HepG2 (cell line): ENCODE measurements around the gene KCNQ2. TPM values are rescaled to one million over a fixed set of nuclear protein-coding genes. Genes with fewer than 3 reads are reported as not detected.
A peak's percentile ranks its signal among the peaks of the same experiment; 100 is the strongest.

Experiments used
- ARNT ChIP-seq: fragments of 450-650 bp; IDR thresholded peaks from 2 replicates; pipeline ENCODE4 v1.6.1; 2017
- FOXO1 ChIP-seq: sonication (generic); formaldehyde crosslinking; IDR thresholded peaks from 2 replicates; pipeline ENCODE4 v1.4.0; 2020; ENCODE audit warnings: missing genetic modification reagents
- MED13 ChIP-seq: sonication (generic); formaldehyde crosslinking; IDR thresholded peaks from 2 replicates; pipeline ENCODE4 v1.5.0; 2020; ENCODE audit warnings: missing genetic modification reagents
- NFATC3 ChIP-seq: sonication (generic); formaldehyde crosslinking; IDR thresholded peaks from 2 replicates; pipeline ENCODE4 v1.5.1; 2020; ENCODE audit warnings: mild to moderate bottlenecking, missing genetic modification reagents
- PRPF4 ChIP-seq: fragments of 200-400 bp; formaldehyde crosslinking; IDR thresholded peaks from 2 replicates; pipeline ENCODE4 v1.6.1; 2016; ENCODE audit warnings: low read length, low read depth; ENCODE audit not compliant: poor library complexity, severe bottlenecking
- SKI ChIP-seq: fragments of 450-650 bp; IDR thresholded peaks from one replicate; pipeline ENCODE4 v1.6.1; 2018; ENCODE audit warnings: mild to moderate bottlenecking; ENCODE audit not compliant: partially characterized antibody
- SOX5 ChIP-seq: IDR thresholded peaks from 2 replicates; pipeline ENCODE4 v1.6.1; 2016; ENCODE audit warnings: borderline replicate concordance
- SRY ChIP-seq: sonication (generic); formaldehyde crosslinking; IDR thresholded peaks from 2 replicates; pipeline ENCODE4 v1.8.0; 2022; ENCODE audit warnings: mild to moderate bottlenecking, missing genetic modification reagents
- TCF12 ChIP-seq, 2 experiments: fragments of 450-650 bp in 1 of 2; sonication (generic) in 1 of 2; formaldehyde crosslinking in 1 of 2; IDR thresholded peaks; 2 replicates each; pipeline versions ENCODE4 v1.6.1 to v1.8.0; 2017 to 2022; ENCODE audit warnings: antibody characterized with exemption in 1 of 2, mild to moderate bottlenecking in 1 of 2, missing genetic modification reagents in 1 of 2, moderate library complexity in 1 of 2
- YEATS4 ChIP-seq: sonication (generic); formaldehyde crosslinking; IDR thresholded peaks from 2 replicates; pipeline ENCODE4 v1.4.0; 2020; ENCODE audit warnings: missing genetic modification reagents, borderline replicate concordance
- ZFP90 ChIP-seq: sonication (generic); formaldehyde crosslinking; IDR thresholded peaks from 2 replicates; pipeline ENCODE4 v1.8.0; 2022; ENCODE audit warnings: missing genetic modification reagents, mild to moderate bottlenecking, inconsistent platforms, borderline replicate concordance
- ZNF138 ChIP-seq: sonication (generic); formaldehyde crosslinking; IDR thresholded peaks from 2 replicates; pipeline ENCODE4 v1.5.0; 2020; ENCODE audit warnings: mild to moderate bottlenecking, low read depth, missing genetic modification reagents
- ZNF143 ChIP-seq: sonication (generic); formaldehyde crosslinking; IDR thresholded peaks from 2 replicates; pipeline ENCODE4 v1.4.0; 2020; ENCODE audit warnings: missing genetic modification reagents
- ZNF44 ChIP-seq: sonication (generic); formaldehyde crosslinking; IDR thresholded peaks from 2 replicates; pipeline ENCODE4 v1.5.1; 2020; ENCODE audit warnings: mild to moderate bottlenecking, missing genetic modification reagents
- ZNF652 ChIP-seq: IDR thresholded peaks from 2 replicates; pipeline ENCODE4 v1.6.1; 2016; ENCODE audit warnings: low read depth, borderline replicate concordance
- ZNF766 ChIP-seq: sonication (generic); formaldehyde crosslinking; IDR thresholded peaks from 2 replicates; pipeline ENCODE4 v1.5.0; 2020; ENCODE audit warnings: missing genetic modification reagents, borderline replicate concordance
- polyA plus RNA-seq, 8 experiments: library from polyadenylated mRNA; depleted of rRNA in 3 of 8; stranded (reverse) in 7 of 8; unstranded in 1 of 8; fragments of >200 nt; fragmentation: Illumina TruSeq in 4 of 8; extraction: Trizol in 4 of 8; gene quantifications; 2 replicates each; pipeline versions ENCODE4 v1.2.1 to v1.2.3, GENCODE V29; 2011 to 2016; ENCODE audit warnings: low read depth in 4 of 8, missing spikeins in 1 of 8, mixed read lengths in 1 of 8; ENCODE audit not compliant: insufficient read depth in 1 of 8
- total RNA-seq, 5 experiments: library from RNA; depleted of rRNA; stranded (reverse); fragments of >200 nt; fragmentation: Illumina TruSeq; extraction: Trizol; gene quantifications; 2 replicates each; pipeline ENCODE4 v1.2.3, GENCODE V29; 2016; ENCODE audit warnings: low read depth in 1 of 5
- TF ChIP-seq, protein P1 (sequence below): sonication (generic); formaldehyde crosslinking; IDR thresholded peaks from 2 replicates; pipeline ENCODE4 v1.4.0; 2020; ENCODE audit warnings: missing genetic modification reagents
- TF ChIP-seq, protein P2 (sequence below): sonication (generic); formaldehyde crosslinking; IDR thresholded peaks from 2 replicates; pipeline ENCODE4 v1.5.0; 2020; ENCODE audit warnings: missing genetic modification reagents, mild to moderate bottlenecking, borderline replicate concordance
- TF ChIP-seq, protein P3 (sequence below): sonication (generic); formaldehyde crosslinking; IDR thresholded peaks from 2 replicates; pipeline ENCODE4 v1.4.0; 2020; ENCODE audit warnings: missing genetic modification reagents
- TF ChIP-seq, protein P4 (sequence below): sonication (generic); formaldehyde crosslinking; IDR thresholded peaks from 2 replicates; pipeline ENCODE4 v1.5.0; 2020; ENCODE audit warnings: mild to moderate bottlenecking, missing genetic modification reagents
- TF ChIP-seq, protein P5 (sequence below): sonication (generic); formaldehyde crosslinking; IDR thresholded peaks from 2 replicates; pipeline ENCODE4 v1.4.0; 2020; ENCODE audit warnings: missing genetic modification reagents, mild to moderate bottlenecking, borderline replicate concordance

KCNQ2 gene
- total and polyA plus RNA-seq, 2 of the 13 experiments (the other 11 are each of a cell fraction or from before 2014, with no cell fraction given), result not detected

DNA sequence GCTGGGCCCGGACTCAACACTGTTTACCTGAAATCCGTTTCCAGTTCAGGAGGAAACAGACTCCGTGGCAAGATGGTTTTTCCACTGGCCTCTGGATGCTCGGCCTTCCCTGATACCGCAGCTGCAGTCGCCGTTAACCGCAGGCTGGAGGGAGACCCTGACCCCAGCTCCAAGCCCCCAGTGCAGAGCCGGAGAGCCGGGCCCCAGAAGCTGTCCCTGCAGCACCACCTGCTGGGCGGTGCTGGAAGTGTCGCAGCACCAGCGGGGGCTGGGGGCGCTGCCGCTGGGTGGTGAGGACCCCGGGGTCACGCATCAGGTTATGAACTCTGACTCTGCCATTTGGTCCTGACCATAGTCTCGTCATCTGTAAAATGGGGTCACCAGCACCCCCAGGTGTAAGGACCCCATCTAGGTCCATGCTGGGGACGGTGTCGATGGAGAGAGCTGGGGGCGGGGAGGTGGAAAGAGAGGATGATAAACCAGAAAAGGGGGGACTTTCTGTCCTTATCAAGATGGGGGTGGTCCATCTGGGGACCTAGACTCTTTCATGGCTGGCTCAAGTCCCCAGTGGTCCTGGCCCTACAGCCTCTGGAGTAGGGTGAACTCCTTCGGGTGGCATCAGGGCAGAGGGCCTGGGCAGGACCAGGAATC lies 90.5 kb downstream of the KCNQ2 start (continued):
- TF ChIP-seq, protein P1, sequence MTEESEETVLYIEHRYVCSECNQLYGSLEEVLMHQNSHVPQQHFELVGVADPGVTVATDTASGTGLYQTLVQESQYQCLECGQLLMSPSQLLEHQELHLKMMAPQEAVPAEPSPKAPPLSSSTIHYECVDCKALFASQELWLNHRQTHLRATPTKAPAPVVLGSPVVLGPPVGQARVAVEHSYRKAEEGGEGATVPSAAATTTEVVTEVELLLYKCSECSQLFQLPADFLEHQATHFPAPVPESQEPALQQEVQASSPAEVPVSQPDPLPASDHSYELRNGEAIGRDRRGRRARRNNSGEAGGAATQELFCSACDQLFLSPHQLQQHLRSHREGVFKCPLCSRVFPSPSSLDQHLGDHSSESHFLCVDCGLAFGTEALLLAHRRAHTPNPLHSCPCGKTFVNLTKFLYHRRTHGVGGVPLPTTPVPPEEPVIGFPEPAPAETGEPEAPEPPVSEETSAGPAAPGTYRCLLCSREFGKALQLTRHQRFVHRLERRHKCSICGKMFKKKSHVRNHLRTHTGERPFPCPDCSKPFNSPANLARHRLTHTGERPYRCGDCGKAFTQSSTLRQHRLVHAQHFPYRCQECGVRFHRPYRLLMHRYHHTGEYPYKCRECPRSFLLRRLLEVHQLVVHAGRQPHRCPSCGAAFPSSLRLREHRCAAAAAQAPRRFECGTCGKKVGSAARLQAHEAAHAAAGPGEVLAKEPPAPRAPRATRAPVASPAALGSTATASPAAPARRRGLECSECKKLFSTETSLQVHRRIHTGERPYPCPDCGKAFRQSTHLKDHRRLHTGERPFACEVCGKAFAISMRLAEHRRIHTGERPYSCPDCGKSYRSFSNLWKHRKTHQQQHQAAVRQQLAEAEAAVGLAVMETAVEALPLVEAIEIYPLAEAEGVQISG (CRISPR knock-in tag), result peak; percentile 59; the same call in 1 of the 2 replicates
- no peak for TF ChIP-seq ZNF44 (CRISPR knock-in tag)
- TF ChIP-seq ARNT, result no peak
- TF ChIP-seq ZFP90 (CRISPR knock-in tag), result peak; percentile 56; the same call in 1 of the 2 replicates
- TF ChIP-seq, protein P2, sequence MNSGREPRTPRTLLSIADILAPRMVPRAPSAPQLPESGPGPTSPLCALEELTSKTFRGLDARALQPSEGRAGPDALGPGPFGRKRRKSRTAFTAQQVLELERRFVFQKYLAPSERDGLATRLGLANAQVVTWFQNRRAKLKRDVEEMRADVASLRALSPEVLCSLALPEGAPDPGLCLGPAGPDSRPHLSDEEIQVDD (CRISPR knock-in tag), result no peak
- TF ChIP-seq YEATS4, result no peak
- TF ChIP-seq ZNF652 (CRISPR knock-in tag), result no peak
- TF ChIP-seq TCF12 (IDR thresholded peaks at IDR 0.05), result no peak
- TF ChIP-seq TCF12 (CRISPR knock-in tag; IDR thresholded peaks at IDR 0.05), result no peak
- TF ChIP-seq ZNF766 (CRISPR knock-in tag), result 0 out of 2 replicates have a peak, but pooled peaks have one; percentile 30
- 0 out of 2 replicates have a peak, but pooled peaks have one; percentile 14 for TF ChIP-seq SOX5 (CRISPR knock-in tag)
- TF ChIP-seq, protein P3, sequence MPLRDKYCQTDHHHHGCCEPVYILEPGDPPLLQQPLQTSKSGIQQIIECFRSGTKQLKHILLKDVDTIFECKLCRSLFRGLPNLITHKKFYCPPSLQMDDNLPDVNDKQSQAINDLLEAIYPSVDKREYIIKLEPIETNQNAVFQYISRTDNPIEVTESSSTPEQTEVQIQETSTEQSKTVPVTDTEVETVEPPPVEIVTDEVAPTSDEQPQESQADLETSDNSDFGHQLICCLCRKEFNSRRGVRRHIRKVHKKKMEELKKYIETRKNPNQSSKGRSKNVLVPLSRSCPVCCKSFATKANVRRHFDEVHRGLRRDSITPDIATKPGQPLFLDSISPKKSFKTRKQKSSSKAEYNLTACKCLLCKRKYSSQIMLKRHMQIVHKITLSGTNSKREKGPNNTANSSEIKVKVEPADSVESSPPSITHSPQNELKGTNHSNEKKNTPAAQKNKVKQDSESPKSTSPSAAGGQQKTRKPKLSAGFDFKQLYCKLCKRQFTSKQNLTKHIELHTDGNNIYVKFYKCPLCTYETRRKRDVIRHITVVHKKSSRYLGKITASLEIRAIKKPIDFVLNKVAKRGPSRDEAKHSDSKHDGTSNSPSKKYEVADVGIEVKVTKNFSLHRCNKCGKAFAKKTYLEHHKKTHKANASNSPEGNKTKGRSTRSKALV (CRISPR knock-in tag), result peak; percentile 39; the same call in 1 of the 2 replicates
- TF ChIP-seq SKI, result no peak
- TF ChIP-seq, protein P4, sequence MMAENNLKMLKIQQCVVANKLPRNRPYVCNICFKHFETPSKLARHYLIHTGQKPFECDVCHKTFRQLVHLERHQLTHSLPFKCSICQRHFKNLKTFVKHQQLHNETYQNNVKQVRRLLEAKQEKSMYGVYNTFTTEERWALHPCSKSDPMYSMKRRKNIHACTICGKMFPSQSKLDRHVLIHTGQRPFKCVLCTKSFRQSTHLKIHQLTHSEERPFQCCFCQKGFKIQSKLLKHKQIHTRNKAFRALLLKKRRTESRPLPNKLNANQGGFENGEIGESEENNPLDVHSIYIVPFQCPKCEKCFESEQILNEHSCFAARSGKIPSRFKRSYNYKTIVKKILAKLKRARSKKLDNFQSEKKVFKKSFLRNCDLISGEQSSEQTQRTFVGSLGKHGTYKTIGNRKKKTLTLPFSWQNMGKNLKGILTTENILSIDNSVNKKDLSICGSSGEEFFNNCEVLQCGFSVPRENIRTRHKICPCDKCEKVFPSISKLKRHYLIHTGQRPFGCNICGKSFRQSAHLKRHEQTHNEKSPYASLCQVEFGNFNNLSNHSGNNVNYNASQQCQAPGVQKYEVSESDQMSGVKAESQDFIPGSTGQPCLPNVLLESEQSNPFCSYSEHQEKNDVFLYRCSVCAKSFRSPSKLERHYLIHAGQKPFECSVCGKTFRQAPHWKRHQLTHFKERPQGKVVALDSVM (CRISPR knock-in tag), result no peak
- 0 out of 2 replicates have a peak, but pooled peaks have one; percentile 79 for TF ChIP-seq ZNF138
- 0 out of 2 replicates have a peak, but pooled peaks have one; percentile 38 for TF ChIP-seq ZNF143
- TF ChIP-seq NFATC3 (CRISPR knock-in tag), result no peak
- TF ChIP-seq MED13 (CRISPR knock-in tag), result no peak
- no peak for TF ChIP-seq PRPF4
- TF ChIP-seq FOXO1 (CRISPR knock-in tag), result no peak
- TF ChIP-seq, protein P5, sequence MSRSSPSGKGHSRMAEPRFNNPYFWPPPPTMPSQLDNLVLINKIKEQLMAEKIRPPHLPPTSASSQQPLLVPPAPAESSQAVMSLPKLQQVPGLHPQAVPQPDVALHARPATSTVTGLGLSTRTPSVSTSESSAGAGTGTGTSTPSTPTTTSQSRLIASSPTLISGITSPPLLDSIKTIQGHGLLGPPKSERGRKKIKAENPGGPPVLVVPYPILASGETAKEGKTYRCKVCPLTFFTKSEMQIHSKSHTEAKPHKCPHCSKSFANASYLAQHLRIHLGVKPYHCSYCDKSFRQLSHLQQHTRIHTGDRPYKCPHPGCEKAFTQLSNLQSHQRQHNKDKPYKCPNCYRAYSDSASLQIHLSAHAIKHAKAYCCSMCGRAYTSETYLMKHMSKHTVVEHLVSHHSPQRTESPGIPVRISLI (CRISPR knock-in tag), result no peak
- peak; percentile 70; the same call in 1 of the 2 replicates for TF ChIP-seq SRY (CRISPR knock-in tag)
